Panc1 (cell line): ENCODE measurements around the gene TOM1L1. TPM values are rescaled to one million over a fixed set of nuclear protein-coding genes. Genes with fewer than 3 reads are reported as not detected.

Experiments used
- ATAC-seq: fragments of 200-7000 bp; cut with Tn5 transposase; 2 replicates; pipeline ENCODE4 v1.9.1; 2020; ENCODE audit warnings: mild to moderate bottlenecking, moderate library complexity
- BruUV-seq: library from RNA; stranded (reverse); fragments of 400-500 nt; replicated peaks from 2 replicates; lab custom pipeline; 2021; lab: Mats Ljungman, UMichigan
- CTCF ChIA-PET: fragments of 300-600 bp; sonication (Branson Sonifier 250); formaldehyde crosslinking; loops from one replicate; lab custom pipeline; 2022; ENCODE audit warnings: antibody characterized with exemption; lab: Charles Lee
- POLR2A ChIA-PET: fragments of 300-600 bp; sonication (Branson Sonifier 250); formaldehyde crosslinking; loops from one replicate; lab custom pipeline; 2022; ENCODE audit warnings: antibody characterized with exemption; lab: Charles Lee
- DNase-seq: peaks from one replicate; pipeline ENCODE4 v3.0.0-alpha.2; 2010; ENCODE audit warnings: low read depth, low spot score
- H3K27ac ChIP-seq: 2 replicates; pipeline ENCODE4 v1.5.1; 2011; ENCODE audit warnings: mild to moderate bottlenecking, low read length, inconsistent platforms
- H3K27me3 ChIP-seq: fragments of 200-500 bp; sonication (Bioruptor generic); 2 replicates; pipeline ENCODE4 v1.6.0; 2014; ENCODE audit warnings: low read length, inconsistent platforms; ENCODE audit not compliant: control insufficient read depth, insufficient read depth
- H3K36me3 ChIP-seq: fragments of 200-500 bp; sonication (Bioruptor generic); 2 replicates; pipeline ENCODE4 v1.5.1; 2014; ENCODE audit warnings: inconsistent platforms, mild to moderate bottlenecking, low read length, moderate library complexity; ENCODE audit not compliant: control insufficient read depth, insufficient read depth
- H3K4me1 ChIP-seq: 2 replicates; pipeline ENCODE4 v1.5.1; 2011; ENCODE audit warnings: inconsistent platforms, mild to moderate bottlenecking, low read length, moderate library complexity; ENCODE audit not compliant: control insufficient read depth, insufficient read depth
- H3K4me3 ChIP-seq, 2 experiments: 2 replicates each; pipeline ENCODE4 v1.5.1; 2011 to 2012; ENCODE audit warnings: low read depth in 2 of 2, low read length in 2 of 2, mild to moderate bottlenecking in 2 of 2, inconsistent platforms in 1 of 2, moderate library complexity in 1 of 2
- H3K9me3 ChIP-seq: fragments of 200-500 bp; sonication (Bioruptor generic); 2 replicates; pipeline ENCODE4 v1.5.1; 2014; ENCODE audit warnings: low read depth, mild to moderate bottlenecking, inconsistent platforms, low read length, moderate library complexity; ENCODE audit not compliant: control insufficient read depth, insufficient read depth
- CTCF ChIP-seq: fragments of 450-650 bp; IDR thresholded peaks from 2 replicates; pipeline ENCODE4 v1.5.1; 2017; ENCODE audit warnings: mild to moderate bottlenecking
- POLR2AphosphoS5 ChIP-seq: IDR thresholded peaks from 2 replicates; pipeline ENCODE4 v1.6.1; 2012; ENCODE audit warnings: mild to moderate bottlenecking, low read depth, low read length, moderate library complexity
- REST ChIP-seq, 2 experiments: IDR thresholded peaks; 2 replicates each; pipeline ENCODE4 v1.6.1; 2011 to 2012; ENCODE audit warnings: low read depth in 2 of 2, control low read depth in 1 of 2, low read length in 1 of 2, mild to moderate bottlenecking in 1 of 2, moderate library complexity in 1 of 2; ENCODE audit not compliant: insufficient read depth in 1 of 2
- SIN3A ChIP-seq: IDR thresholded peaks from 2 replicates; pipeline ENCODE4 v1.6.1; 2012; ENCODE audit warnings: low read depth, mild to moderate bottlenecking, low read length, moderate library complexity, borderline replicate concordance; ENCODE audit not compliant: insufficient read depth
- TCF7L2 ChIP-seq: IDR thresholded peaks from 2 replicates; pipeline ENCODE4 v1.6.1; 2011; ENCODE audit warnings: mild to moderate bottlenecking, low read depth, low read length, inconsistent platforms
- in situ Hi-C: cut with HindIII; loops from 2 replicates; pipeline ENCODE4 v1.10.0; 2016; ENCODE audit warnings: low sequenced_read_pairs, low pct_unique_long_range_greater_than_20kb
- intact Hi-C: fragments of 100-400 bp; cut with micrococcal nuclease; formaldehyde crosslinking; loops from one replicate; pipeline ENCODE4 v1.10.0; 2022; ENCODE audit not compliant: unreplicated experiment
- total RNA-seq: library from RNA; stranded (reverse); gene quantifications from one replicate; pipeline ENCODE4 v1.2.1, GENCODE V29; 2021; ENCODE audit not compliant: unreplicated experiment

Gene TOM1L1
- total RNA-seq, 1 experiment from 2014 or later, result 53.9 TPM

DNA sequence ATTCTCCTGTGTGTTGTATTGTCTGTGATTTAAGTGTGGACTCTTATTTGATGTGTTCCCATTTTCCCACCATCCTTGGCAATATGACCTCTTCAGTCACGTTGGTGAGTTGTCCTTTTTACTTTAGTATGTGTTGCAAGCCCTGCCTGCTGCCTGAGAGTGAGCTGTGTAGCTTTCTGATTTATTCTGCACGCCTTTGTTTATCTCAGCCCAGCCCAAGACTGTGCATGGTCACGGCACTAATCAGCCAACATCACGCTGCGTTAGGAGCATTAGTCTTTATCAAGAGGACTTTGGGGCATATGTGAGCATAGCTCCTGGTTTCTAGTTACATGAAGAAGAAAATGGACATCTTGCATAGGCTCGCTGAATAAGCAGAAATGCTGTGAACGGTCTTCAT, 6.0 kb downstream of the TOM1L1 start:
- no peak for TF ChIP-seq CTCF
- no peak for TF ChIP-seq TCF7L2
- TF ChIP-seq REST (IDR thresholded peaks at IDR 0.05; ENCODE audit: insufficient read depth in 1 of 2, low read depth in 2 of 2, low read length in 1 of 2), result no peak
- no peak for TF ChIP-seq SIN3A
- TF ChIP-seq POLR2AphosphoS5, result no peak
- H3K36me3 ChIP-seq, result peaks cover 9% of the 10 kb centered on the region
- ChIA-PET CTCF (no interaction called here), POLR2A (no interaction called here)
- H3K4me3 ChIP-seq, result no peak overlapping the region
- H3K27ac ChIP-seq, result no peak overlapping the region
- no peaks in the 10 kb centered on the region for H3K27me3 ChIP-seq
- no peaks in the 10 kb centered on the region for H3K9me3 ChIP-seq
- no TSS peak for BruUV-seq
- DNase-seq, result no peak
- in situ Hi-C loops (no loop called here), intact Hi-C loops (no loop called here)
- no peak for ATAC-seq
- H3K4me1 ChIP-seq, result peaks cover 4% of the 10 kb centered on the region

- no TSS peak for BruUV-seq
- ATAC-seq, result no peak
- Histone ChIP-seq H3K4me3 (no peak overlapping the region), H3K27ac (no peak overlapping the region), H3K27me3 (no peaks in the 10 kb centered on the region), H3K9me3 (no peaks in the 10 kb centered on the region), H3K36me3 (peaks cover 9% of the 10 kb centered on the region), H3K4me1 (no peaks in the 10 kb centered on the region)
- CTCF ChIA-PET, result no interaction called here
- POLR2A ChIA-PET, result no interaction called here
- DNase-seq, result no peak
- in situ Hi-C loops (no loop called here), intact Hi-C loops (no loop called here)
- TF ChIP-seq REST (IDR thresholded peaks at IDR 0.05; ENCODE audit: insufficient read depth in 1 of 2, low read depth in 2 of 2, low read length in 1 of 2) (no peak), POLR2AphosphoS5 (no peak), CTCF (no peak), TCF7L2 (no peak), SIN3A (no peak)
Measured at GRCh38 chr17:54907376-54907775, 6.7 kb downstream of the TOM1L1 start.
